ENCODE data around the gene TRERF1. TPM values are rescaled to one million over a fixed set of nuclear protein-coding genes. Genes with fewer than 3 reads are reported as not detected.
A peak's percentile ranks its signal among the peaks of the same experiment; 100 is the strongest.

The TRERF1 gene
- total RNA-seq, 2 donors from 2014 or later: 3.4 to 5.6 TPM

DNA sequence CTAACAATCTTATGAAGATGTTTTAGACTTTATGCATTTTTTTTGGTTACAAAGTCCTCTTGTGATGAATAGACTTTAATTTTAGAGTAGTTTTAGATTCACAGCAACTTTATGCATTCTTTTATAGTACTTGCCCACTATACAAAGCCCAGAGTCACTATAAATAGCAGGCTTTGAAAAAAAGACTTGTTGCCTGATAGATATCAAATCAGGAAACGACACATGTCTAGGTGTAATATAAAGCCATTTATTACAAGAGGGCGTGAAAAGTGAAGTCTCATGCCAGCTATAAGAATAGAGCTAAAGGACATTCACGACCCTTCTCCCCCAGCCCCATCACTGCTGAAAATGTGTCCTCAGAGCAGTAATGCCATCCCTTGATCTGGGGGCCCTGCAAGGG lies 156.0 kb downstream of the TRERF1 start:
- DNase-seq (ENCODE audit: low spot score): no peak
- intact Hi-C loops (cut with DNase I): no loop called here

- DNase-seq (ENCODE audit: low spot score): no peak
- intact Hi-C loops (cut with DNase I): no loop called here
Observed at GRCh38 chr6:42295181-42295580, 156.5 kb downstream of the TRERF1 start.

DNA sequence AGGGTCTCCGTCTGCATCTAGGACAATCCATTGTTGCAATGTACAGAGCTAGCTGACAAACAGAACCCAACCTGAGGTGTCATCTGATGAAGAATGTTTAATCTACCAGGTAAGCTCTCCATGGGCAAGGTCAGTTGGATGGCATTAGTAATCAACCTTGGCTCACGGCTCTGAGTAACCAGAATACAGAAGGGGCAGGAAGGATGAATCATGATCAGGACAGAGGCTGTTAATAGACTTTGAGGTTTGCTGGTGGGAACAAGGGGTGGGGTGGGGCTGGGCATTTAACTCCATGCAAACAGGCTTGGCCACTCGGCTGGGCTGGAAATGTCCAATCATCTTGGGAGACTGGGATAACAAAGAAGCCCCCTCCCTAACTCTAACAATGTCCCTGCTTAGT lies 157.0 kb downstream of the TRERF1 start:
- intact Hi-C loops (cut with DNase I): no loop called here
- DNase-seq (ENCODE audit: low spot score): no peak

GRCh38 chr6:42293386-42293977 lies 158.2 kb downstream of the TRERF1 start:
- intact Hi-C loops (cut with DNase I): no loop called here
- no peak for DNase-seq (ENCODE audit: low spot score)

- no peak for DNase-seq (ENCODE audit: low spot score)
- intact Hi-C loops (cut with DNase I): no loop called here
Observed at GRCh38 chr6:42292004-42292740, 159.6 kb downstream of the TRERF1 start.

DNA sequence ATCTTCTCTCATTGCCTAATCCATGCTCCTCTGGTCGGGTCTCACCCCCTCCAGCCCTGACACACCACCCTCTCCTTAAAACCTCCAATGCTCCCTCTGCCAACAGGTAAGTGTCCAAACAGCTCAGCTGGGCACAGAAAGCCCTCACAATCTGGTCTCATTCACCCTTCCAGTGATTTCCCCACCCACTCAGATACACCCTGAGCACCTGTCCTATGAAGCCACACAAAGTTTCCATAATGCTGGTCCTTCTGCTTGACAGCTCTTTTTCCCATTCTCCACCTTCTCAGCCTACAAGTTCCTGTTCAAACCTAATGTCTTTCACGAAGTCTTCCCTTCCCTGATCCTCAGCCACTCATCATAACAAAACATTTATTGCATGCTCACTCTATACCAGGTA lies 164.0 kb downstream of the TRERF1 start:
- no peak for DNase-seq (ENCODE audit: low spot score)
- intact Hi-C loops (cut with DNase I): no loop called here

DNA sequence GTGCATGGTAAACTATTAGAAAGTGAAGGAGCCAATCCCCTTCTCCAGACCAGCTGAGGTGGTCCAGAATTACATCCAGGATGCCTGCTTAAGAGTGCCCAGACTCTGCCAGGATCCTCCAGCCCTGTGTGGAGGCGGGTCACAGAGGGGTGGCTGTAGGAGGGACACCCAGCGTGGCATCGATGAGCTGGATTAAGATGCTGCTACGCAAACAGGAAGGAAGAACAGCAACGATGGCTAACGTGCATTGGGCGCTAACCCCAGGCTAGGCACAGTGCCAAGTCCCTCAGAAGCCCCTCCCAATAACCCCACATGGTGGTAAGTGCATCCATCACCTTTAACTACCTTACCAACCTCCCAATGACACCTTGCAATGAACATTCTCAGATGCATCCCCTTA lies 170.2 kb downstream of the TRERF1 start:
- intact Hi-C loops (cut with DNase I): no loop called here

DNA sequence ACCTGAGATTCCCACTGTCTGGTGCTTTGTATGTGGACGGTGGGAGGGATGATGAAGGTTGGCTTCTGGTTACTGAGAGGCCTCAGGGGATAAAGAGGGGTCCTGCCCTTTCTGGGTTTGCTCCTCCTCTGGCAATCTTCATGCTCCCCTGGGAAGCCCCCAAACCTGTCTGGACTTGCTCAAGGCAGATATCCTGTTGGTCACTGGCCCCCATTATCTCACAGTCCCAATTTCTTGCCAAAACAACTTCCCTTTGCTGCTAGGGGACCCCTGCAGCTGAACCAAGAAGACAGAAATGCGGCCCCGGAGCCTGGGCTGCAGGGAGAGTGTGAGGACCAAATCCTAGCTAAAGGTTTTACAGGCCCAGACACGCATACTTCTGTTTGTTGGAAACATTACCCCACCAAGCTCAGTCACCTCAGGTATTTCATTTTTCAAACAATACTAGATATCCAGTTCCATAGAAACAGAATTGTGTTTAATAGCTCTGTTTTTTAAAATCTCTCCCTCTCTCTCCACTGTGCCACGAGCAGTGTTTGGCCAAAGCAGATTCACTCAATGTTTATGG lies 170.7 kb downstream of the TRERF1 start:
- peak; percentile 52 for DNase-seq (ENCODE audit: low spot score)

More for the DNA sequence above, 170.2 kb downstream of the TRERF1 start:
- DNase-seq (ENCODE audit: low spot score): peak; percentile 80

GRCh38 chr6:42279966-42280629 lies 171.6 kb downstream of the TRERF1 start:
- DNase-seq (ENCODE audit: low spot score): peak; percentile 75
- intact Hi-C loops (cut with DNase I): no loop called here

More for the DNA sequence above, 170.7 kb downstream of the TRERF1 start:
- intact Hi-C loops (cut with DNase I): no loop called here

DNA sequence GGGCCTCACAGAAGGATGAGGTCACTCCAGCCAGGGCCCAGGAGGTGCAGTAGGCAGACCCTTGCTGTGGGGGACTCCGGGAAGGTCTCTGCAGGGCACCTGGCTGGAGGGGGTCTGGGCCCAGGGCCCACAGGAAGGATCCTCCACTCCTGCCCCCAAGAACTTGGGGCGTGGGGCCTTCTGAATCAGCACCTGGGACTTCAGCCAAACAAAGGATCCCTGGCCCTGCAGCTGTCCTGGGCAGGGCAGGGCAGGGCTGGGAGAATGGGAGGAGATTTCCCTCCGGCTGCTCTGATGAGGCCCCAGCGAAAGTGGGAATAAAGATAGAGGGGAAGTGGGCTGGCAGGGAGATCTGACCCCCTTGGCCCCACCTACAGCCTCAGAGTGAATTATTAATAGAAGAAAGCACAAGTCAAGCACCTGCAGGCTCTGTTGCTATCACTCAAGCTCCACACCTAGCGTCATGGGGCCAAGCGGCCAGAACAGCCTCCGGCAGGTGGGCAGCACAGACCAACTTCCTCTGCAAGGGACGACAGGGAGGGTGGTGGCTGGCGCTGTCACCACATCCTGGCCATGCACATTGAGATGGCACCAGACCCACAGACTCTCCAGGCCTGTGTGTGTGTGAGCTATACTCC lies 172.5 kb downstream of the TRERF1 start:
- DNase-seq (ENCODE audit: low spot score): peak; percentile 82
- intact Hi-C loops (cut with DNase I): no loop called here

- no peak for DNase-seq (ENCODE audit: low spot score)
- intact Hi-C loops (cut with DNase I): no loop called here
Observed at GRCh38 chr6:42278131-42278853, 173.4 kb downstream of the TRERF1 start.

DNA sequence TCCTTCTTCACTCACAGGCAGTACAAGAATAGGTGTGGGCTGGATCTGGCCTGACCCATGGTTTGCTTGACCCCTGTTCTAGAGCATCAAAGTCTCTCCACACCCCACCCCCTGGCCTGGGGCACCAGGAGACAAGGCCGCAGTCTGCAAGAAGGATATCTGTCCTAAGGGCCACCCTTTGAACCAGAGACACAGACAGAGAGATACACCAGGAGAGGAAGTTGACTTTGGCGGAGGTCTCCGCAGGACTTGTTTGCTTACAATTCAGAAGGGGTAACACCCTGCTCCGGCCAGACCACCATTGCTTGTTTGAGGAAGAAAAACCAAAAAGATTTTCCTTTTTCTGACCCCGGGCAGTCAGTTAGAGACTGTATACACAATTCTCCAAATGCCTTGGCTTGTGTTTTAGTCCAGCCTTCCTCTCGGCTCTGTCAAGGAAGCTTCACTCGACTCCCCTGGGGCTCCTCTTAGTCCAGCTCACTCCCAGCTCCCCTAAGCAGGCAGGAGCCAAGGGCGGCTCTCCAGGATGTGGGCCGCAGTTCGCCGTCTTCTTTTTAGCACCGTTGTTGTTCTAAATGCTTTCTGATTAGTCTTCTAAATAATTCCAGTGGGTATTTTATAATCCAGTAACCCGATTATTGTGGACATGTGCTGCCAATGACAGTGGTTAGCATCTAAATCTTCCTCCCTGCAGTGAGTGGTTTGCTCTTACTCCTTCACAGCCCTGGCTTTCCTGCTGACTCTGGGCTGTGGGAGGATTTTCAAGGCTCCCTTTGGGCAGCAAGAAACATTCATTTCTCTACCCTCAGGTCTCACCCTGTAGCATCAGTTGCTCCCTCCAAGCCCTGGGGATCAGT lies 175.5 kb downstream of the TRERF1 start:
- peak; percentile 83 for DNase-seq (ENCODE audit: low spot score)
- intact Hi-C loops (cut with DNase I): no loop called here

DNA sequence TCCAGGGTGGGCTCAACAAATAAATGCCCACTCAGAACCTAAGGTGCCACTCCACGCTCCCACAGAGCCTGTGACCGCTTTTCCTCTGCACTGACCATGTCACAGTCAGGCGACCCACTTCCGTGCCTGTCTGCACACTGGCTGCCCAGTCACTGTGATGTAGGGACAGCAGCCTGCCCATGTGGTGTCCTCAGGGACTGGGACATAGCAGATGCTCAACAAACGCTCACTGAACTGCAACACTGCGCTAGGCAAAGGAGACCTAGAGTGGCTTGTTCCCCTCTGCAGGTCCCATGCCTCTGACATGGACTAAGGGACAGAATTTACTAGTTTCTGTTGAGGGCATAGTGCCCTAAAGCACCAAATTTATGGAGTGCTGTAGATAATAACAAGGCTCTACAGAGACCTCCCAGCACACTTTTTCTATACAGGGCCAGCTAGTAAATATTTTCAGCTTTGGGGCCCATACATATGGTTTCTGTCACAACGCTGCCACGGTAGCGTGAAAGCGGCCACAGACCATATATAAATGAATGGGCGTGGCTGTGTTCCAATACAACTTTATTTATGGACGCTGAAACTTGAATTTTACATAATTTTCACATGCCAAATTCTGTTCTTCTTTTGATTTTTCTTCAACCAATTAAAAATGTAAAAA lies 176.2 kb downstream of the TRERF1 start:
- peak; percentile 32 for DNase-seq (ENCODE audit: low spot score)
- intact Hi-C loops (cut with DNase I): no loop called here

DNA sequence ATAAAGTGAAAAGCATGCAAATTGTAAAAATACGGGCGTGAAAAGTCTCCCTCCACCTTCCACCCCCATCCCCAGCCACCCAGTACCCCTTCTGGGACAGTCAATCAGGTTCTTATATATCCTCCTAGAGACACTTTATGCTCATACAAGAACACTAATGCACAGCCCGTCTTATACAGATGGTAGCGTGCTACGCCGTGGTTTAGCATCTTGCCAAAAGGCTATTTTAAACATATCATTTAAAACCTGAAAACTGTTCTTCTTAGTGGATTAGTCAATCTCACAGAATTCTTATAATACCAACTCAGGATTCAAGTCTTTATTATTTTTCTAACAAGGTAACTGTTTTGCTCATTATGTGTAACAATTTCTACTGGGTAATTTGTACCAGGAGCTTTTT lies 176.8 kb downstream of the TRERF1 start:
- intact Hi-C loops (cut with DNase I): no loop called here

DNA sequence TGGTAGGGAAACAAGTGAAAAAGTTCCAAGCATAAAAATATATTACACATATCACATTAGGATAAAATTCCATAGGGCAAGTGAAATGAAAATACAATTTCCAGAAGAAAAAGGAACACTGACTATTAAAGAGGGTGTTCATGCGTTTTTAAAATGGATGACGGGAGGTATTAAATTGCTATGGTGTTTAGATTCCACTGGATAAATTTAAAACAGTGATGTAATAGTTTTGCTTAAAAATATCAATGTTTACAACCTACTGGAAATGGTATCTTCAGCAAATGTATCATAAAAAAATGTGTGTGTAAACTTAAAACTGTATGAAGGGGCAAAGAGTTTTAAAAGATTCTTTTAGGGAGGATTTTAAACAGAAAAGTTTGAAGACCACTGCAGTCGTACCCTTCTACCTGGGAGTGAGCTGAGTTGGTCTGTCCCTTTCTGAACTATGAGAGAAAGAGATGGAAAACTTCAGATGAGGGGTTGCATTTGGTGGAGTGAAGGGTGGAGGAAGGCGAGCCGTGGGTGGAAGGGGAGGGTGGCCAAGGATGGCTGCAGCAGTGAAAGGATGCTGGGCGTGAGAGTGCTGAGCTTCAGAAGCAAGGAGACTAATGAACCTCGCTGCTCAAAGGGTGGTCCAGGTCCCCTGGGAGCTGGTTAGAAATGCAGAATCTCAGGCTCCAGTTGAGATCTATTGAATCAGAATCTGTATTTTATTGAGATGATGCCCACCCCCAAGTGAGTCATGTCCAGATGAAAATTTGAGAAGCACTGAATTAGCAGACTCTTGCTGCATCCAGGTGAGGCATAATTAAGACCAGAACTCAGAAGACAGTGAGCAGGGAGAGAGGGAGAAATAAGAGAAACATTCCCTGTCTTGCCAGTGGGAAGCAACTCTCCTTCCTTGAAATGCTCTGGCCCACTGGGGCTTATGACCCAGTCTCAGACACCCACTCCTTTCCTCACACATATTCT lies 179.6 kb downstream of the TRERF1 start:
- intact Hi-C loops (cut with DNase I): no loop called here

More for the DNA sequence above, 176.8 kb downstream of the TRERF1 start:
- peak; percentile 17 for DNase-seq (ENCODE audit: low spot score)

GRCh38 chr6:42269974-42270510 lies 181.7 kb downstream of the TRERF1 start:
- intact Hi-C loops (cut with DNase I): loop anchor here in 1 of 2 donors (10.0 kb wide), 1 partner anchor 265 kb away; no protein-coding TSS in a partner anchor
- peak; percentile 14 for DNase-seq (ENCODE audit: low spot score)

More for the DNA sequence above, 179.6 kb downstream of the TRERF1 start:
- DNase-seq (ENCODE audit: low spot score): no peak

Measured in posterior vena cava (tissue), 2 donors.